Measurements from ENCODE around the gene PITPNC1. TPM values are rescaled to one million over a fixed set of nuclear protein-coding genes. Genes with fewer than 3 reads are reported as not detected.
A peak's percentile ranks its signal among the peaks of the same experiment; 100 is the strongest.

Gene PITPNC1
- total and polyA plus RNA-seq, 2 of the 13 experiments (the other 11 are each of a cell fraction or from before 2014, with no cell fraction given): 4.1 to 5.7 TPM

DNA sequence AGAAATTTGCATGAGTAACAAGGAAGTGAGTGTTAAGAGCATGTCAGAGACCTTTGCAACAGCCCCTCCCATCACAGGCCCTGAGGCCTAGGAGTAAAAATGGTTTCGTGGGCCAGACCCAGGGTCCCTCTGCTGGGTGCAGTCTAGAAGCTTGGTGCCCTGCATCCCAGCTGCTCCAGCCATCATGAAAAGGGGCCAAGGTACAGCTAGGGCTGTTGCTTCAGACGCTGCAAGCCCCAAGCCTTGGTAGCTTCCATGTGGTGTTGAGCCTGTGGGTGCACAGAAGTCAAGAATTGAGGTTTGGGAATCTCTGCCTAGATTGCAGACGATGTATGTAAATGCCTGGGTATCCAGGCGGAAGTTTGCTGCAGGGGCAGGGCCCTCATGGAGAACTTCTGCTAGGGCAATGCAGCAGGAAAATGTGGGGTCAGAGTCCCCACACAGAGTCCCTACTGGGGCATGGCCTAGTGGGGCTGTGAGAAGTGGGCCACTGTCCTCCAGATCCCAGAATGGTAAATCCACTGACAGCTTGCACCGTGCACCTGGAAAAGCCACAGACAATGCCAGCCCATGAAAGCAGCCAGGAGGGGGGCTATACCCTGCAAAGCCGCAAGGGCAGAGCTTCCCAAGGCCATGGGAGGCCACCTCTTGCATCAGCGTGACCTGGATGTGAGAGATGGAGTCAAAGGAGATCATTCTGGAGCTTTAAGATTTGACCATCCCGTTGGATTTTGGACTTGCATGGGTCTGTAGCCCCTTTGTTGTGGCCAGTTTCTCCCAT lies 45.5 kb upstream of the PITPNC1 start (continued):
- TF ChIP-seq, protein P1, sequence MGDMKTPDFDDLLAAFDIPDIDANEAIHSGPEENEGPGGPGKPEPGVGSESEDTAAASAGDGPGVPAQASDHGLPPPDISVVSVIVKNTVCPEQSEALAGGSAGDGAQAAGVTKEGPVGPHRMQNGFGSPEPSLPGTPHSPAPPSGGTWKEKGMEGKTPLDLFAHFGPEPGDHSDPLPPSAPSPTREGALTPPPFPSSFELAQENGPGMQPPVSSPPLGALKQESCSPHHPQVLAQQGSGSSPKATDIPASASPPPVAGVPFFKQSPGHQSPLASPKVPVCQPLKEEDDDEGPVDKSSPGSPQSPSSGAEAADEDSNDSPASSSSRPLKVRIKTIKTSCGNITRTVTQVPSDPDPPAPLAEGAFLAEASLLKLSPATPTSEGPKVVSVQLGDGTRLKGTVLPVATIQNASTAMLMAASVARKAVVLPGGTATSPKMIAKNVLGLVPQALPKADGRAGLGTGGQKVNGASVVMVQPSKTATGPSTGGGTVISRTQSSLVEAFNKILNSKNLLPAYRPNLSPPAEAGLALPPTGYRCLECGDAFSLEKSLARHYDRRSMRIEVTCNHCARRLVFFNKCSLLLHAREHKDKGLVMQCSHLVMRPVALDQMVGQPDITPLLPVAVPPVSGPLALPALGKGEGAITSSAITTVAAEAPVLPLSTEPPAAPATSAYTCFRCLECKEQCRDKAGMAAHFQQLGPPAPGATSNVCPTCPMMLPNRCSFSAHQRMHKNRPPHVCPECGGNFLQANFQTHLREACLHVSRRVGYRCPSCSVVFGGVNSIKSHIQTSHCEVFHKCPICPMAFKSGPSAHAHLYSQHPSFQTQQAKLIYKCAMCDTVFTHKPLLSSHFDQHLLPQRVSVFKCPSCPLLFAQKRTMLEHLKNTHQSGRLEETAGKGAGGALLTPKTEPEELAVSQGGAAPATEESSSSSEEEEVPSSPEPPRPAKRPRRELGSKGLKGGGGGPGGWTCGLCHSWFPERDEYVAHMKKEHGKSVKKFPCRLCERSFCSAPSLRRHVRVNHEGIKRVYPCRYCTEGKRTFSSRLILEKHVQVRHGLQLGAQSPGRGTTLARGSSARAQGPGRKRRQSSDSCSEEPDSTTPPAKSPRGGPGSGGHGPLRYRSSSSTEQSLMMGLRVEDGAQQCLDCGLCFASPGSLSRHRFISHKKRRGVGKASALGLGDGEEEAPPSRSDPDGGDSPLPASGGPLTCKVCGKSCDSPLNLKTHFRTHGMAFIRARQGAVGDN (CRISPR knock-in tag; IDR thresholded peaks at IDR 0.05): peak; percentile 61
- TF ChIP-seq IRF2 (CRISPR knock-in tag; IDR thresholded peaks at IDR 0.05) (0 out of 2 replicates have a peak, but pooled peaks have one; percentile 13), ZNF644 (CRISPR knock-in tag; IDR thresholded peaks at IDR 0.05; ENCODE audit: low read depth) (peak; percentile 77; the same call in 1 of the 2 replicates), FOXC1 (CRISPR knock-in tag; IDR thresholded peaks at IDR 0.05; ENCODE audit: borderline replicate concordance) (peak; percentile 63; the same call in 1 of the 2 replicates), ZNF781 (CRISPR knock-in tag; IDR thresholded peaks at IDR 0.05; ENCODE audit: borderline replicate concordance, not compliant biosample characterization) (peak; percentile 32), NFKB2 (CRISPR knock-in tag; IDR thresholded peaks at IDR 0.05; ENCODE audit: borderline replicate concordance) (peak; percentile 53; the same call in 1 of the 2 replicates), BORCS8-MEF2B (CRISPR knock-in tag; IDR thresholded peaks at IDR 0.05) (0 out of 2 replicates have a peak, but pooled peaks have one; percentile 31), CEBPG (CRISPR knock-in tag; IDR thresholded peaks at IDR 0.05) (peak; percentile 86), NR2C2 (CRISPR knock-in tag; IDR thresholded peaks at IDR 0.05; ENCODE audit: borderline replicate concordance) (0 out of 2 replicates have a peak, but pooled peaks have one; percentile 26), ZFY (CRISPR knock-in tag; IDR thresholded peaks at IDR 0.05) (peak; percentile 39; the same call in 1 of the 2 replicates), ZMYM3 (CRISPR knock-in tag; IDR thresholded peaks at IDR 0.05) (peak; percentile 19; the same call in 1 of the 2 replicates), GFI1 (CRISPR knock-in tag; IDR thresholded peaks at IDR 0.05; ENCODE audit: borderline replicate concordance) (0 out of 2 replicates have a peak, but pooled peaks have one; percentile 44), ZNF709 (CRISPR knock-in tag; IDR thresholded peaks at IDR 0.05) (peak; percentile 51; the same call in 1 of the 2 replicates), ZFP91 (CRISPR knock-in tag; IDR thresholded peaks at IDR 0.05; ENCODE audit: borderline replicate concordance) (peak; percentile 37; the same call in 1 of the 2 replicates), HNF4A (CRISPR knock-in tag; IDR thresholded peaks at IDR 0.05) (0 out of 2 replicates have a peak, but pooled peaks have one; percentile 11), GATAD2A (CRISPR knock-in tag; IDR thresholded peaks at IDR 0.05) (peak; percentile 56; the same call in 1 of the 2 replicates), KDM5B (CRISPR knock-in tag; IDR thresholded peaks at IDR 0.05; ENCODE audit: borderline replicate concordance) (peak; percentile 39; the same call in 1 of the 2 replicates), ZBTB46 (CRISPR knock-in tag; IDR thresholded peaks at IDR 0.05; ENCODE audit: borderline replicate concordance) (peak; percentile 38; the same call in 1 of the 2 replicates)
- TF ChIP-seq, protein P2, sequence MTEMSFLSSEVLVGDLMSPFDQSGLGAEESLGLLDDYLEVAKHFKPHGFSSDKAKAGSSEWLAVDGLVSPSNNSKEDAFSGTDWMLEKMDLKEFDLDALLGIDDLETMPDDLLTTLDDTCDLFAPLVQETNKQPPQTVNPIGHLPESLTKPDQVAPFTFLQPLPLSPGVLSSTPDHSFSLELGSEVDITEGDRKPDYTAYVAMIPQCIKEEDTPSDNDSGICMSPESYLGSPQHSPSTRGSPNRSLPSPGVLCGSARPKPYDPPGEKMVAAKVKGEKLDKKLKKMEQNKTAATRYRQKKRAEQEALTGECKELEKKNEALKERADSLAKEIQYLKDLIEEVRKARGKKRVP (CRISPR knock-in tag; IDR thresholded peaks at IDR 0.05): peak in 1 of 2 experiments; percentile 95; a peak in 2 of 4 replicates
